HG02852 (cell line): ENCODE measurements around the gene FOXJ2.
"Not testable (repeated sequence)": the region's sequence is repeated elsewhere in the genome, so short reads cannot be mapped to it uniquely, and the experiment has no call there.

Experiments used
- ATAC-seq: cut with Tn5 transposase; IDR thresholded peaks from one replicate; pipeline ENCODE4 v1.9.1; 2021; ENCODE audit warnings: mild to moderate bottlenecking, moderate library complexity; ENCODE audit not compliant: unreplicated experiment

Gene FOXJ2

GRCh38 chr12:8032242-8033152 lies at the start of gene FOXJ2:
FOXJ2 (plus strand) TSS chr12:8032716; CDS start chr12:8039833, 7,117 bp downstream.
- peak; percentile 82 for ATAC-seq

- ATAC-seq, result not testable (repeated sequence)
These were observed 49.5 kb upstream of the FOXJ2 start for GRCh38 chr12:7983019-7983418.

GRCh38 chr12:7983460-7983859 lies 49.1 kb upstream of the FOXJ2 start:
- ATAC-seq, result not testable (repeated sequence)

- ATAC-seq, result no peak
These were observed 47.6 kb upstream of the FOXJ2 start for GRCh38 chr12:7984900-7985299.

- no peak for ATAC-seq
These were observed 46.6 kb upstream of the FOXJ2 start for GRCh38 chr12:7985802-7986418.

GRCh38 chr12:7989827-7990491 lies 42.6 kb upstream of the FOXJ2 start:
- ATAC-seq, result no peak

GRCh38 chr12:7991535-7991934 lies 41.0 kb upstream of the FOXJ2 start:
- no peak for ATAC-seq

- no peak for ATAC-seq
These were observed 37.7 kb upstream of the FOXJ2 start for GRCh38 chr12:7994731-7995205.

- peak; percentile 97 for ATAC-seq
These were observed 37.1 kb upstream of the FOXJ2 start for GRCh38 chr12:7995266-7995963.

GRCh38 chr12:8000827-8001226 lies 31.7 kb upstream of the FOXJ2 start:
- ATAC-seq, result not testable (repeated sequence)

GRCh38 chr12:8001496-8001895 lies 31.0 kb upstream of the FOXJ2 start:
- ATAC-seq, result not testable (repeated sequence)

- ATAC-seq, result not testable (repeated sequence)
These were observed 27.6 kb upstream of the FOXJ2 start for GRCh38 chr12:8004897-8005296.

- ATAC-seq, result no peak
These were observed 21.2 kb upstream of the FOXJ2 start for GRCh38 chr12:8011331-8011730.

- no peak for ATAC-seq
These were observed 19.7 kb upstream of the FOXJ2 start for GRCh38 chr12:8012651-8013309.

- no peak for ATAC-seq
These were observed 17.7 kb upstream of the FOXJ2 start for GRCh38 chr12:8014836-8015235.

GRCh38 chr12:8018213-8018612 lies 14.3 kb upstream of the FOXJ2 start:
- ATAC-seq, result not testable (repeated sequence)

- ATAC-seq, result no peak
These were observed 13.6 kb upstream of the FOXJ2 start for GRCh38 chr12:8018666-8019581.

GRCh38 chr12:8026291-8026900 lies 6.1 kb upstream of the FOXJ2 start:
- ATAC-seq, result peak; percentile 98

GRCh38 chr12:8027856-8028255 lies 4.7 kb upstream of the FOXJ2 start:
- ATAC-seq, result no peak
